GM18508 (cell line): ENCODE data around the gene BRIP1.

ENCODE experiments used
- ATAC-seq: cut with Tn5 transposase; IDR thresholded peaks from one replicate; pipeline ENCODE4 v1.9.1; 2021; ENCODE audit warnings: moderate number of reproducible peaks; ENCODE audit not compliant: insufficient read depth, unreplicated experiment

Gene BRIP1

GRCh38 chr17:61770752-61771533, 92.4 kb downstream of the BRIP1 start:
- ATAC-seq, result no peak

GRCh38 chr17:61770043-61770442, 93.3 kb downstream of the BRIP1 start:
- ATAC-seq, result no peak

- no peak for ATAC-seq
Measured at GRCh38 chr17:61768405-61768804, 94.9 kb downstream of the BRIP1 start.

GRCh38 chr17:61766520-61766919, 96.8 kb downstream of the BRIP1 start:
- no peak for ATAC-seq

DNA sequence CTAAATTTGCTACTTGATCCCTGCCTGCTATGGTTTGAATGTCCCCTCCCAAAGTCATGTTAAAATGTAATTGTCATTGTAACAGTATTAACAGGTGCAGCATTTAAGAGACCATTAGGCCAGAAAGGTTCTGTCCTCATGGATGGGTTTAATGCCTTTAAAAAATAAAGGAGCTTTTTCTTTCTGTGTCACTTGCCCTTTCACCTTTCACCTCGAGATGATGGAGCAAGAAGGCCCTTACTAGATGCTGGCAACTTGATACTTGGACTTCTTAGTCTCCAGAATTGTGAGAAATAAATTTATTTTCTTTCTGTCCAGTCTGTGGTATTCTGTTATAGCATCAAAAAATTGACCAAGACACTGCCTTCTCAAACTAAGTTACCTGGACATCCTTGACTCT, 98.5 kb downstream of the BRIP1 start:
- no peak for ATAC-seq

- no peak for ATAC-seq
Measured at GRCh38 chr17:61761827-61762226, 101.5 kb downstream of the BRIP1 start.

DNA sequence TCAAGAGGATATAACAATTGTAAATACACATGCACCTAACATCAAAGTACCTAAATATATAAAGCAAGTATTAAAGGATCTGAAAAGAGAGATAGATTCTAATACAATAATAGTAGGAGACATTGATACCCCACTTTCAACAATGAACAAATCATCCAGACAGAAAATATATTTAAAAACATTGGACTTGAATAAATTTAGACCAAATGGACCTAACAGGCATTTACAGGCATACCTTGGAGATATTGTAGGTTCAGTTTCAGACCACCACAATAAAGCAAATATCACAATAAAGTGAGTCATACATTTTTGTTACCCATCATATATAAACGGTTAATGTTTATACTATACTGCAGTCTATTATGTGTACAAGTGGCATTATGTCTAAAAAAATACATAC, 104.0 kb downstream of the BRIP1 start:
- ATAC-seq, result no peak

DNA sequence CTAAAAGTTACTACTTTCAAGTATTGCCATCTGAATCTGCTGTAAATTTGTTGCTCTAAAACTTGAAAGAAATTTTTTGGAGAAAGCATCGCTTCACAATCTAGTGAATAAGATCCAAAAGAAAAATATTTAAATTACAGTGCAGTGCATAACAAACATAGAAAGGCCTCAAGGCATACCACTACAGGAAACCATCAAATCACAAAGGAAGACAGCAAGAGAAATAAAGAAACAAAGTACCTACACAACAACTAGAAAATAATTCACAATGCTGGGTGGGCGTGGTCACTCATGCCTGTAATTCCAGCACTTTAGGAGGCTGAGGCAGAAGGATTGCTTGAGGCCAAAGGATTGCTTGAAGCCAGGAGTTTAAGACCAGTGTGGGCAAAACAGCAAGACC, 104.9 kb downstream of the BRIP1 start:
- no peak for ATAC-seq

DNA sequence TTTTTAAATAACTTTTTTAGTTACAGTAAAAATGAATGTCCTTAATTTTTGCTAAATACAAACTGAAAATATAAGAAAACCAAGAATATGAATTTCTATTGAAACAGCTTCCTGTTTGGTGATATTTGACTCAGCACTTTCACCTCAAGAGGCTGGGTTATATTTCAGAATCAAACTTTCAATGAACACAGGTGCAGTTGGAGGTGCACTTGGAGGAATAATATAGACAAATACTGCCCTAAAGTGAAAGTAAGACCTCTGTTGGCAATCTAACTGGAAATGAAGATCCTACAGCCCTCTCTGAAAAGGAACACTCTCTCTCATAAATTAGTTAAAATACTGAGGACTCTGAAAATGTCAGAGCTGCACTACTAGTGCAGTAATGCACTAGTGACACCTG, 106.2 kb downstream of the BRIP1 start:
- no peak for ATAC-seq

DNA sequence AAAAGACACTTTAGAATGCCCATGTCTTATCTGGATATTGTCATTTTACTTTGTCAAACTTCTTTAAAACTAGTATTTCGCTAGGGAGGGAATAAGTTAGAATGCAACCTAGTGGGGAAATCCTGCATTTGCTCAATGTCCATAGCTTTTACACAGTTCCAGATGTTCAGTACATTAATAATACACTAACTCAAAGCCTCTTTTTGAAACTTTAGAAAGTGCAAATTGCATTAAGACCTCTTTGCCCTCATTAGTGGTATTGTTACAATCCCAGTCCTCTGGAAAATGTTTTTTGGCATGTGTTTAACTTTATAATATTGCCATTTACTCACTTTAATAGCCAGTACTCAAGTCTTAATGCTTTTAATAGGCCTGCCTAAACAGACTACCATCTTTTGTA, 106.8 kb downstream of the BRIP1 start:
- ATAC-seq, result no peak

DNA sequence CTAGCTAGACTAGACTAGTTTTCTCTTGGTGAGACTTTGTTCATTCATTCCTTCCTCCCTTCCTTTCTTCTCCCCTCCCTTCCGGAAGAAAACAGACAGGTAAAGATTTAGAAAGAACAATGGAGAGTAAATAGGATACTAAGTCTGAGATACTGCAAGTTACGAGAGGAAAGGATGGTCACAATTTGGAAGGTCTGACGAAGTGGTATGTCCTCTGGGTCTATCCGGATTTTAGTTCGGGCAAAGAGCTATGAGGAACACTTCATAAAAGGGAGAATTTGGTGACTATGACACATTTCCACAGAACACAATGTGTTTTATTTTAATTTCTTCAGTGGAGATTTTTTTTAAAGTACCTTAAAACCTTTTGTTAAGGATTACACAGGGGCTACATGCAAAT, 107.7 kb downstream of the BRIP1 start:
- no peak for ATAC-seq

DNA sequence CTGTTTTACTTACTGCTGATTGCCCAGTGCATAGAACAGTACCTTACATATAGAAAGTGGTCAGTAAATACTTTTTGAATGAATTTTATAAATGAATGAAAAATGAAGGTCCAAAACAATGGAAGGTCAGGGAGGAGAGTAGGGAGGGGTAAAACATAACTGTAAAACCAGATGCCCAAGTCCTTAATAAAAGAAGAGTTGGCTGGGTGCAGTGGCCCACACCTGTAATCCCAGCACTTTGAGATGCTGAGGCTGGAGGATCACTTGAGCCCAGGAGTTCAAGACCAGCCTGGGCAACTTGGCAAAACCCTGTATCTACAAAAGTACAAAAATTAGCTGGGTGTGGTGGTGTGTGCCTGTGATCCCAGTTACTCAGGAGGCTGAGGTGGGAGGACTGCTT, 108.2 kb downstream of the BRIP1 start:
- ATAC-seq, result no peak

- ATAC-seq, result no peak
Measured at GRCh38 chr17:61754124-61754523, 109.2 kb downstream of the BRIP1 start.

DNA sequence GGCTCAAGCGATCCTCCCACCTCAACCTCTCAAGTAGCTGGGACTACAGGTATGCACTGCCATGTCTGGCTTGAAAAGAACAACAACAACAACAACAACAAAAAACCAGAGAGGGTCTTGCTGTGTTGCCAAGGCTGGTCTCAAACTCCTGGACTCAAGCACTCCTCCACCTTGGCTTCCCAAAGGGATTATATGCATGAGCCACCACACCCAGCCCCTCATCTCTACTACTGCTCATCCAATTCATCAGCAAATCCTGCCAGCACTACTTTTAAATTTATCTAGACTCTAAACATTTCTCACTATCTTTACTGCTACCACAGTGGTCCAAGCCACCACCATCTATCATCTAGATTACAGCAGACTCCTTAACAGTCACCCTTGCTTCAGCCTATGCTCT, 109.6 kb downstream of the BRIP1 start:
- ATAC-seq, result no peak

DNA sequence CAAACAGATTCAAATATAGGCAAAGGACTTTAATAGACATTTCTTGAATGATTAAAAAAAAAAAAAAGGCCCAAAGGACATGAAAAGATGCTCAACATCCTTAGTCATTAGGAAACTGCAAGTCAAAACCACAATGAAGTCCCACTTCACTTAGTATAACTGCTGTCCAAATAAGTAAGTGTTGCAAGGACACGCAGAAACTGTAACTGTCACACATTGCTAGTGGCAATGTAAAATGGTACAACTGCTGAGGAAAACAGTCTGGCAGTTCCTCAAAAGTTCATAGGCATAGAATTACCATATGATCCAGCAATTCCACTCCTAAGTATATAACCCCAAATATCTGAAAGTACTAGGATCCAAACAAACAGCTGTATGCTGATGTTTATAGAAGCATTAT, 112.7 kb downstream of the BRIP1 start:
- peak; percentile 85 for ATAC-seq

DNA sequence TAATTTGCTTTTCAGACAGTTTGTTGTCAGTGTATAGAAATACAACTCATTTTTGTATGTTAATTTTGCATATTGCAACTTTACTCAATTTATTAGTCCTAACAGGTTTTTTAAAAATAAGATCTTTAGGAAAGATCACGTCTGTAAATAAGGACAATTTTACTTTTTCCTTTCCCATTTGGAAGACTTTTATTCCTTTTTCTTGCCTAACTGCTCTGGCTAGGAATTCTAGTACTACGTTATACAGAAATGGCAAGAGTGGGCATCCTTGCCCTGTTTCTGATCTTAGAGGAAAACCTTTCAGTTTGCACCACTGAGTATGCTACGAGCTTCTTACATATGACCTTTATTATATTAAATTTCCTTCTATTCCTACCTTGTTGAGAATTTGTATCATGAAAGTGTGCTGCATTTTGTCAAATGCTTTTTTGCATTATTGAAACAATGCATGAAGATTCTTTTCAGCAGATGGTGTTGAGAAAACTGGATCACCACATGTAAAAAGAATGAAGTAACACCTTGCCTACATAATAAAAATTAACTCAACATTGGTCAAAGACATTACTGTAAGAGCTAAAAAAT, 113.4 kb downstream of the BRIP1 start:
- ATAC-seq, result no peak

DNA sequence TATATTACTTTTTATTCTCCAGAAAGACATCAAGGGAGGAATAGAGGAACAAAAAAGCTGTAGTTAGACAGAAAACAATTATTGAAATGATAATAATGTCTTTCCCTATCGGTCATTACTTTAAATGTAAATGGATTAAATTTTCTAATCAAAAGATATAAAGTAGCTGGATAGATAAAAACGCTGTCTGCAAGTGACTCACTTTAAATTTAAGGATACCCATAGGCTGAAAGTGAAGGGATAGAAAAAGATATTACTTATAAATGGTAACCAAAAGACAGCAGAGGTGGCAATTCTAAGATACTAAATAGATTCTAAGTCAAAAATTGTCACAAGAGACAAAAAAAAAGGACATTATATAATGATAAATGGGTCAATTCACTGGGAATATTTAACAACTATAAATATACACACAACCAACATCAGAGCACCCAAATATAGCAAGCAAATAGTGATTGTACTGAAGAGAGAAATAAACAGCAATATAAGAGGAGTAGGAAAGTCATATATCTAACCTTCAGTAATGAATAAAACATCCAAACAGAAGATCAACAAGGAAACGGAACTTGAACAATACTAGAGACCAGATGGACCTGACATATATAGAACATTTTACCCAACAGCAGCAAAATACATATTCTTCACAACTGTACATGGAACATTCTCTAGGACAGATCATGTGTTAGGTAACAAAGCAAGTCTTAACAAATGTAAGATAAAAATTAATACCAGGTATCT, 116.9 kb downstream of the BRIP1 start:
- ATAC-seq, result no peak

- no peak for ATAC-seq
Measured at GRCh38 chr17:61744804-61745203, 118.5 kb downstream of the BRIP1 start.

GRCh38 chr17:61744252-61744651, 119.1 kb downstream of the BRIP1 start:
- no peak for ATAC-seq

DNA sequence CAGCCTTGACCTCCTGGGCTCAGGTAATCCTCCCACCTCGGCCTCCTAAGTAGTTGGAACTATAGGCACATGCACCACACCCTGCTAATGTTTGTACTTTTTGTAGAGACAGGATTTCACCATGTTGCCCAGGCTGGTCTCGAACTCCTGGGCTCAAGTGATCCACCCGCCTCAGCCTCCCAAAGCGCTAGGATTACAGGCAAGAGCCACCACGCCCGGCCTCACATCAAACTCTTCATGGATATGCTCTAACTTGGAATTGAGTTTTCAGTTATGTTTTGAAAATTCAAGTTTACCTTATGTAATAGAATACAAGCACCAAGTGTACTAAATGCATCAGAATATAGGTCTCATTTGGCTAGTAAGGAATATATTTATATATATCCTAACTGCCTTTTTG, 119.6 kb downstream of the BRIP1 start:
- ATAC-seq, result no peak

- no peak for ATAC-seq
Measured at GRCh38 chr17:61739002-61739401, 124.3 kb downstream of the BRIP1 start.

DNA sequence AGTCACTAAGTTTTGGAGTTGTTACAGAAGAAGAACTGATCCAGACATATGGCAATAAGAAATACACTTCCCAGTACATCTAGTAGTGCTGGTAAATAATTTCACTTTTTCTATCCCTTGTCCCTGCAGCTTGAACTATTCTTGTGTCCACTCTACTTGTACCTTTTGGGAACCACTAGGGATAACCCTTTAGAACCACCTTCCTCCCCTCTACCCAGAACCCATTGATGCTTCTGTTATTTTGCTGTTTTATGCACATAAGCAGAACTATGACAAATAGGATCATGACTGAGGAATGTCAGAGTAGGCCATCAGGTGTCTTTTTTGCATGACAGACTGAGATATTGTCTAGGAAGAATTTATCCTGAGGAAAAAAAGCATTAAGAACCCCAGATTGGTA, 125.1 kb downstream of the BRIP1 start:
- no peak for ATAC-seq
